HepG2 (cell line): ENCODE data around the gene AMZ1. TPM values are rescaled to one million over a fixed set of nuclear protein-coding genes. Genes with fewer than 3 reads are reported as not detected.

Experiments used
- ATAC-seq: fragments of 200-7000 bp; cut with Tn5 transposase; 3 replicates; pipeline ENCODE4 v1.9.1; 2020; ENCODE audit warnings: mild to moderate bottlenecking, moderate library complexity
- BruUV-seq: library from RNA; stranded (reverse); fragments of 400-500 nt; replicated peaks from 2 replicates; lab custom pipeline; 2021; lab: Mats Ljungman, UMichigan
- CTCF ChIA-PET: fragments of 300-600 bp; formaldehyde crosslinking; extraction: SDS; loops from one replicate; lab custom pipeline; 2021; ENCODE audit warnings: low total read pairs, inconsistent platforms, low intra/inter-chr PET ratio; lab: Yijun Ruan, JAX
- POLR2A ChIA-PET: fragments of 350-600 bp; sonication (Branson Sonifier 250); formaldehyde crosslinking; loops from one replicate; lab custom pipeline; 2020; ENCODE audit warnings: antibody characterized with exemption, inconsistent platforms; lab: Yijun Ruan, JAX
- DNase-seq: peaks from one replicate; pipeline ENCODE4 v3.0.0-alpha.2; 2015; ENCODE audit warnings: low spot score
- FAIRE-seq: peaks from 3 replicates; lab custom pipeline; 2011; peaks lifted over from hg19 to GRCh38; lab: Jason Lieb, UNC
- H2AFZ ChIP-seq: one replicate; pipeline ENCODE4 v1.6.1; 2011; ENCODE audit warnings: low read length, inconsistent platforms
- H3K27ac ChIP-seq: fragments of 300-600 bp; 3 replicates; pipeline ENCODE4 v1.8.0; 2011; ENCODE audit warnings: mixed run types, mild to moderate bottlenecking, mixed read lengths, low read length, inconsistent platforms; ENCODE audit not compliant: insufficient read depth; ENCODE audit errors: extremely low read length
- H3K27me3 ChIP-seq, 2 experiments: fragments of 200-600 bp in 1 of 2; 2 replicates in 1 of 2; 3 replicates in 1 of 2; pipeline versions ENCODE4 v1.6.0 to v1.8.0; 2011; ENCODE audit warnings: low read length in 2 of 2, mild to moderate bottlenecking in 2 of 2, moderate library complexity in 2 of 2, inconsistent platforms in 1 of 2; ENCODE audit not compliant: insufficient read depth in 2 of 2, control insufficient read depth in 1 of 2
- H3K36me3 ChIP-seq, 2 experiments: fragments of 200-600 bp in 1 of 2; replicated peaks in 1 of 2; 2 replicates in 1 of 2; 3 replicates in 1 of 2; pipeline versions ENCODE4 v1.5.1 to v1.8.0; 2011; ENCODE audit warnings: low read length in 2 of 2, inconsistent platforms in 1 of 2; ENCODE audit not compliant: insufficient read depth in 2 of 2, control insufficient read depth in 1 of 2
- H3K4me1 ChIP-seq: 2 replicates; pipeline ENCODE4 v1.5.1; 2012; ENCODE audit warnings: low read length, inconsistent platforms; ENCODE audit not compliant: insufficient read depth
- H3K4me2 ChIP-seq: 2 replicates; pipeline ENCODE4 v1.6.0; 2011; ENCODE audit warnings: low read depth, low read length, inconsistent platforms
- H3K4me3 ChIP-seq, 3 experiments: fragments of 200-600 bp in 1 of 3; sonication (generic), shearing (Covaris generic) in 1 of 3; replicated peaks in 1 of 3; 2 replicates each; pipeline ENCODE4 v1.5.1; 2011 to 2016; ENCODE audit warnings: low read length in 3 of 3, inconsistent platforms in 2 of 3, low read depth in 2 of 3, mild to moderate bottlenecking in 2 of 3, control low read depth in 1 of 3, mixed read lengths in 1 of 3; ENCODE audit not compliant: insufficient read depth in 1 of 3
- H3K79me2 ChIP-seq: one replicate; pipeline ENCODE4 v1.6.1; 2011; ENCODE audit warnings: low read length, inconsistent platforms; ENCODE audit not compliant: insufficient read depth
- H3K9ac ChIP-seq: 2 replicates; pipeline ENCODE4 v1.6.0; 2011; ENCODE audit warnings: mild to moderate bottlenecking, low read depth, low read length, inconsistent platforms; ENCODE audit not compliant: insufficient read depth
- H3K9me3 ChIP-seq: 2 replicates; pipeline ENCODE4 v1.5.1; 2012; ENCODE audit warnings: mild to moderate bottlenecking, low read length
- H4K20me1 ChIP-seq: 2 replicates; pipeline ENCODE4 v1.6.0; 2011; ENCODE audit warnings: inconsistent platforms, mild to moderate bottlenecking, low read length, moderate library complexity; ENCODE audit not compliant: insufficient read depth
- CHCHD3 ChIP-seq: sonication (generic); formaldehyde crosslinking; IDR thresholded peaks from 2 replicates; pipeline ENCODE4 v1.8.0; 2022; ENCODE audit warnings: mild to moderate bottlenecking, missing genetic modification reagents, moderate library complexity
- CHD2 ChIP-seq: IDR thresholded peaks from 2 replicates; pipeline ENCODE4 v1.6.1; 2011; ENCODE audit warnings: low read depth, low read length, improper control_type of control experiment
- DR1 ChIP-seq: sonication (generic); formaldehyde crosslinking; IDR thresholded peaks from 2 replicates; pipeline ENCODE4 v1.8.0; 2021; ENCODE audit warnings: mild to moderate bottlenecking, missing genetic modification reagents, inconsistent platforms
- EEA1 ChIP-seq: sonication (generic); formaldehyde crosslinking; IDR thresholded peaks from 2 replicates; pipeline ENCODE4 v1.5.1; 2020; ENCODE audit warnings: mild to moderate bottlenecking, missing genetic modification reagents, borderline replicate concordance
- EHMT2 ChIP-seq: fragments of 200-600 bp; sonication (generic); IDR thresholded peaks from 2 replicates; pipeline ENCODE4 v1.7.0; 2017; ENCODE audit warnings: antibody characterized with exemption, low read depth, low read length, borderline replicate concordance
- IKZF4 ChIP-seq: sonication (generic); formaldehyde crosslinking; IDR thresholded peaks from 2 replicates; pipeline ENCODE4 v1.5.1; 2020; ENCODE audit warnings: borderline replicate concordance, mild to moderate bottlenecking, low read depth, missing genetic modification reagents; ENCODE audit errors: not compliant biosample characterization
- NFE2L1 ChIP-seq: sonication (generic); formaldehyde crosslinking; IDR thresholded peaks from 2 replicates; pipeline ENCODE4 v1.4.0; 2020; ENCODE audit warnings: missing genetic modification reagents, mild to moderate bottlenecking, borderline replicate concordance
- NFRKB ChIP-seq: fragments of 450-650 bp; IDR thresholded peaks from 2 replicates; pipeline ENCODE4 v1.6.1; 2017
- NR2F2 ChIP-seq: IDR thresholded peaks from 2 replicates; pipeline ENCODE4 v1.6.1; 2012; ENCODE audit warnings: low read depth, inconsistent platforms, borderline replicate concordance
- ONECUT2 ChIP-seq: sonication (generic); formaldehyde crosslinking; IDR thresholded peaks from 2 replicates; pipeline ENCODE4 v1.4.0; 2020; ENCODE audit warnings: missing genetic modification reagents
- ZFP36 ChIP-seq: fragments of 150-350 bp; IDR thresholded peaks from 2 replicates; pipeline ENCODE4 v1.6.1; 2018; ENCODE audit warnings: borderline replicate concordance, low read length, low read depth; ENCODE audit not compliant: partially characterized antibody
- ZMYM3 ChIP-seq: sonication (generic); formaldehyde crosslinking; IDR thresholded peaks from 2 replicates; pipeline ENCODE4 v1.5.1; 2020; ENCODE audit warnings: mild to moderate bottlenecking, missing genetic modification reagents
- ZNF552 ChIP-seq: sonication (generic); formaldehyde crosslinking; IDR thresholded peaks from 2 replicates; pipeline ENCODE4 v1.9.0; 2022; ENCODE audit warnings: missing genetic modification reagents, mild to moderate bottlenecking, borderline replicate concordance
- ZNF607 ChIP-seq: sonication (generic); formaldehyde crosslinking; IDR thresholded peaks from 2 replicates; pipeline ENCODE4 v1.5.1; 2020; ENCODE audit warnings: missing genetic modification reagents, mild to moderate bottlenecking, borderline replicate concordance
- ZNF839 ChIP-seq: sonication (generic); formaldehyde crosslinking; IDR thresholded peaks from 2 replicates; pipeline ENCODE4 v1.4.0; 2020; ENCODE audit warnings: missing genetic modification reagents, mild to moderate bottlenecking, borderline replicate concordance
- WGBS: methylation state at CpG from one replicate; pipeline ENCODE4 v1.1.6; 2017; ENCODE audit warnings: low lambda C conversion rate; 5-methylcytosine and 5-hydroxymethylcytosine counted together
- in situ Hi-C: cut with HindIII; loops from 2 replicates; pipeline ENCODE4 v1.10.0; 2017; ENCODE audit warnings: low pct_unique_long_range_greater_than_20kb; ENCODE audit not compliant: extremely low pct_ligation_motif_present
- intact Hi-C: fragments of 100-400 bp; cut with micrococcal nuclease; formaldehyde crosslinking; loops from one replicate; pipeline ENCODE4 v1.10.0; 2022; ENCODE audit not compliant: unreplicated experiment
- polyA plus RNA-seq, 8 experiments: library from polyadenylated mRNA; depleted of rRNA in 3 of 8; stranded (reverse) in 7 of 8; unstranded in 1 of 8; fragments of >200 nt; fragmentation: Illumina TruSeq in 4 of 8; extraction: Trizol in 4 of 8; gene quantifications; 2 replicates each; pipeline versions ENCODE4 v1.2.1 to v1.2.3, GENCODE V29; 2011 to 2016; ENCODE audit warnings: low read depth in 4 of 8, missing spikeins in 1 of 8, mixed read lengths in 1 of 8; ENCODE audit not compliant: insufficient read depth in 1 of 8
- total RNA-seq, 5 experiments: library from RNA; depleted of rRNA; stranded (reverse); fragments of >200 nt; fragmentation: Illumina TruSeq; extraction: Trizol; gene quantifications; 2 replicates each; pipeline ENCODE4 v1.2.3, GENCODE V29; 2016; ENCODE audit warnings: low read depth in 1 of 5
- TF ChIP-seq, protein P1 (sequence below): sonication (generic); formaldehyde crosslinking; conservative IDR thresholded peaks from 2 replicates; pipeline ENCODE4 v1.8.1; 2023; ENCODE audit warnings: missing genetic modification reagents
- TF ChIP-seq, protein P2 (sequence below), 2 experiments: sonication (generic) in 1 of 2; formaldehyde crosslinking in 1 of 2; IDR thresholded peaks; 2 replicates each; pipeline versions ENCODE4 v1.5.1 to v1.6.1; 2011 to 2020; ENCODE audit warnings: borderline replicate concordance in 1 of 2, low read depth in 1 of 2, low read length in 1 of 2, mild to moderate bottlenecking in 1 of 2, missing genetic modification reagents in 1 of 2, moderate library complexity in 1 of 2
- TF ChIP-seq, protein P3 (sequence below): sonication (generic); formaldehyde crosslinking; conservative IDR thresholded peaks from 2 replicates; pipeline ENCODE4 v1.4.0; 2020; ENCODE audit warnings: missing genetic modification reagents

Gene AMZ1
- total and polyA plus RNA-seq, 2 of the 13 experiments (the other 11 are each of a cell fraction or from before 2014, with no cell fraction given) = 0.03 TPM; not detected in 1

DNA sequence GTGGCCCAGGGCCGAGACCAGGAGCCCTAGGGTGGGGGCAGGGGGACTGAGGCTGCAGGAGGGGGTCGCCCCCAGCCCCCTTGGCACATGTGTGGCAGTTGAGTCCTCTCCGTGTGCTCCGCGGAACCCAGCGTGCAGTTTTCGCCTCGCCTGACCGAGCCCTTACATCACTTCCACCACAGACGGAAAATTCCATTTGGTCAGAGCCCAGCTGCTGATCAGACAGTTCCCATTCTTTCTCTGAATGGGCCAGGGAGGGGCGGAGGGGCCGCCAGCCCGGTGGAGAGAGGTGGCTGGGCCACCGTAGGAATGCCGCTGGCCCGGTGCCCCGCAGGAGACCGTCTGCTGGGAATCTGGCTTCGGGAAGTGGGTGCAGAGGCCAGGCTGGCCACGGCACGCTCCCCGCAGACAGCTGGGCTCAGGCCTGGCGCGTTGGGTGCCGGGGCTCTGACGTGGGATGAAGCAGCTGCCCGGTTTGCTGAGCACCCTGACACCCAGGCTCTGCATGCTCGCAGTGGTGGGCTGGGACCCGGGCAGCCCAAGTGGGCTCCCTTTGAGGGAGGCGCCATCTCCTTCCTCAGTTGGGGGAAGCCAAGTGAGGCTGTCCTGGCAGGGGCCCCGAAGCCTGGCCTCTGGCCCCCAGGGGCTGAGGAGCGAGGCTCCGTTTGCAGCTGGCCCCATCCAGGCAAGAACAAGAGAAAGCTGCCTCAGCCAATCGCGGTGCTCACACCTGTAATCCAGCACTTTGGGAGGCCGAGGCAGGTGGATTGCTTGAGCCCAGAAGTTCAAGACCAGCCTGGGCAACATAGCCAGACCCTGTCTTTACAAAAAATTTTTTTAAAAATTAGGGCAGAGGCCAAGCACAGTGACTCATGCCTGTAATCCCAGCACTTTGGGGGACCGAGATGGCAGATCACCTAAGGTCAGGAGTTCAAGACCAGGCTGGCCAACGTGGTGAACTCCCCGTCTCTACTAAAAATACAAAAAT, 46.3 kb upstream of the AMZ1 start:
- ChIA-PET CTCF (no interaction called here), POLR2A (interaction anchor here (1.6 kb wide), 1 partner anchor 10 kb away, joined by 4 read pairs; the partner anchor contains the start of gene TTYH3)
- Histone ChIP-seq H3K79me2 (peaks cover 56% of the 10 kb centered on the region), H3K9me3 (no peaks in the 10 kb centered on the region), H3K27me3 (no peaks in the 10 kb centered on the region), H2AFZ (no peak overlapping the region), H3K4me1 (peaks cover 67% of the 10 kb centered on the region), H3K4me2 (no peak overlapping the region; the same call in 1 of the 2 replicates), H4K20me1 (peaks cover 31% of the 10 kb centered on the region; the same call in 1 of the 2 replicates), H3K9ac (no peak overlapping the region), H3K27ac (peak overlapping the region; percentile 59), H3K4me3 (peak overlapping the region in 1 of 3 experiments; percentile 28; a peak in 1 of 6 replicates), H3K36me3 (peaks cover 10 to 22% of the 10 kb centered on the region in 2 experiments; a peak in 3 of 5 replicates)
- in situ Hi-C loops (loop anchor here (10.0 kb wide), 1 partner anchor 77 kb away; no protein-coding TSS in a partner anchor), intact Hi-C loops (no loop called here)
- BruUV-seq = no TSS peak
- peak; percentile 50 for FAIRE-seq
- ATAC-seq = peak; percentile 64
- WGBS = 79% methylated on average over 15 of the region's 39 CpGs
- peak; percentile 71 for DNase-seq
- TF ChIP-seq, protein P1, sequence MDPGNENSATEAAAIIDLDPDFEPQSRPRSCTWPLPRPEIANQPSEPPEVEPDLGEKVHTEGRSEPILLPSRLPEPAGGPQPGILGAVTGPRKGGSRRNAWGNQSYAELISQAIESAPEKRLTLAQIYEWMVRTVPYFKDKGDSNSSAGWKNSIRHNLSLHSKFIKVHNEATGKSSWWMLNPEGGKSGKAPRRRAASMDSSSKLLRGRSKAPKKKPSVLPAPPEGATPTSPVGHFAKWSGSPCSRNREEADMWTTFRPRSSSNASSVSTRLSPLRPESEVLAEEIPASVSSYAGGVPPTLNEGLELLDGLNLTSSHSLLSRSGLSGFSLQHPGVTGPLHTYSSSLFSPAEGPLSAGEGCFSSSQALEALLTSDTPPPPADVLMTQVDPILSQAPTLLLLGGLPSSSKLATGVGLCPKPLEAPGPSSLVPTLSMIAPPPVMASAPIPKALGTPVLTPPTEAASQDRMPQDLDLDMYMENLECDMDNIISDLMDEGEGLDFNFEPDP (CRISPR knock-in tag) = no peak
- no peak for TF ChIP-seq EHMT2
- TF ChIP-seq ZNF552 (CRISPR knock-in tag) = no peak
- TF ChIP-seq, protein P2, sequence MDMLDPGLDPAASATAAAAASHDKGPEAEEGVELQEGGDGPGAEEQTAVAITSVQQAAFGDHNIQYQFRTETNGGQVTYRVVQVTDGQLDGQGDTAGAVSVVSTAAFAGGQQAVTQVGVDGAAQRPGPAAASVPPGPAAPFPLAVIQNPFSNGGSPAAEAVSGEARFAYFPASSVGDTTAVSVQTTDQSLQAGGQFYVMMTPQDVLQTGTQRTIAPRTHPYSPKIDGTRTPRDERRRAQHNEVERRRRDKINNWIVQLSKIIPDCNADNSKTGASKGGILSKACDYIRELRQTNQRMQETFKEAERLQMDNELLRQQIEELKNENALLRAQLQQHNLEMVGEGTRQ (IDR thresholded peaks at IDR 0.05; ENCODE audit: low read depth, low read length) = no peak
- TF ChIP-seq, protein P2 (CRISPR knock-in tag; IDR thresholded peaks at IDR 0.05; ENCODE audit: borderline replicate concordance) = no peak
- TF ChIP-seq CHD2 = no peak
- no peak; the same call in 1 of the 2 replicates for TF ChIP-seq DR1 (CRISPR knock-in tag)
- TF ChIP-seq ZFP36 = no peak
- no peak for TF ChIP-seq CHCHD3 (CRISPR knock-in tag)
- no peak for TF ChIP-seq NFRKB
- no peak for TF ChIP-seq NFE2L1 (CRISPR knock-in tag)
- TF ChIP-seq ZNF839 (CRISPR knock-in tag) = no peak
- TF ChIP-seq EEA1 (CRISPR knock-in tag) = no peak
- TF ChIP-seq, protein P3, sequence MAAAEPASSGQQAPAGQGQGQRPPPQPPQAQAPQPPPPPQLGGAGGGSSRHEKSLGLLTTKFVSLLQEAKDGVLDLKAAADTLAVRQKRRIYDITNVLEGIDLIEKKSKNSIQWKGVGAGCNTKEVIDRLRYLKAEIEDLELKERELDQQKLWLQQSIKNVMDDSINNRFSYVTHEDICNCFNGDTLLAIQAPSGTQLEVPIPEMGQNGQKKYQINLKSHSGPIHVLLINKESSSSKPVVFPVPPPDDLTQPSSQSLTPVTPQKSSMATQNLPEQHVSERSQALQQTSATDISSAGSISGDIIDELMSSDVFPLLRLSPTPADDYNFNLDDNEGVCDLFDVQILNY (CRISPR knock-in tag) = no peak
- TF ChIP-seq IKZF4 (CRISPR knock-in tag) = no peak
- no peak for TF ChIP-seq ZMYM3 (CRISPR knock-in tag)
- peak; percentile 64; the same call in 1 of the 2 replicates for TF ChIP-seq ZNF607
- TF ChIP-seq NR2F2 = no peak
- no peak for TF ChIP-seq ONECUT2 (CRISPR knock-in tag)
